GM12878 (cell line): ENCODE measurements around the gene DNAAF2. TPM values are rescaled to one million over a fixed set of nuclear protein-coding genes. Genes with fewer than 3 reads are reported as not detected.

Experiments
- ATF7 ChIP-seq: fragments of 450-650 bp; IDR thresholded peaks from 2 replicates; pipeline ENCODE4 v1.6.1; 2016; ENCODE audit warnings: low read depth, mild to moderate bottlenecking
- CREB1 ChIP-seq: IDR thresholded peaks from 2 replicates; pipeline ENCODE4 v1.6.1; 2012; ENCODE audit warnings: low read depth, mild to moderate bottlenecking, inconsistent platforms
- FOS ChIP-seq: IDR thresholded peaks from 3 replicates; pipeline ENCODE4 v1.6.1; 2011; ENCODE audit warnings: borderline replicate concordance; ENCODE audit not compliant: insufficient read length; ENCODE audit errors: extremely low read depth
- FOXK2 ChIP-seq: fragments of 450-650 bp; IDR thresholded peaks from 2 replicates; pipeline ENCODE4 v1.6.1; 2017; ENCODE audit warnings: mild to moderate bottlenecking, moderate library complexity
- IRF5 ChIP-seq: fragments of 450-650 bp; IDR thresholded peaks from 2 replicates; pipeline ENCODE4 v1.6.1; 2017; ENCODE audit warnings: borderline replicate concordance
- RB1 ChIP-seq: fragments of 450-650 bp; formaldehyde crosslinking; IDR thresholded peaks from 2 replicates; pipeline ENCODE4 v1.6.1; 2017; ENCODE audit warnings: mild to moderate bottlenecking, borderline replicate concordance
- TARDBP ChIP-seq: IDR thresholded peaks from 2 replicates; pipeline ENCODE4 v1.6.1; 2016; ENCODE audit warnings: borderline replicate concordance
- USF1 ChIP-seq: IDR thresholded peaks from 2 replicates; pipeline ENCODE4 v1.6.1; 2011; ENCODE audit warnings: borderline replicate concordance, low read depth, mild to moderate bottlenecking, moderate library complexity, mixed read lengths, low read length; ENCODE audit not compliant: insufficient read depth; ENCODE audit errors: extremely low read length
- polyA plus RNA-seq, 11 experiments: library from polyadenylated mRNA; depleted of rRNA in 4 of 11; unstranded in 6 of 11; stranded (reverse) in 5 of 11; fragments of >200 nt; fragmentation: Nextera tagmentation in 4 of 11; fragmentation: Illumina TruSeq in 1 of 11; extraction: Ambion mirVana in 4 of 11; extraction: Trizol in 1 of 11; gene quantifications; 1 replicate in 1 of 11; 2 replicates in 10 of 11; pipeline versions ENCODE4 v1.2.1 to v1.2.3, GENCODE V29; 2011 to 2016; ENCODE audit warnings: inconsistent platforms in 2 of 11, missing spikeins in 2 of 11, low read depth in 1 of 11
- total RNA-seq, 4 experiments: library from RNA; depleted of rRNA in 3 of 4; stranded (reverse); fragments of >200 nt in 3 of 4; fragmentation: Illumina TruSeq in 1 of 4; extraction: Trizol in 1 of 4; gene quantifications; 2 replicates each; pipeline versions ENCODE4 v1.2.1 to v1.2.3, GENCODE V29; 2013 to 2021

DNAAF2 gene
- total and polyA plus RNA-seq, 10 of the 15 experiments (the other 5 are each of a cell fraction or from before 2014, with no cell fraction given), result 5.7 to 24.7 (median 10.8) TPM

- TF ChIP-seq USF1, result peak; percentile 77
- peak; percentile 35; the same call in 1 of the 2 replicates for TF ChIP-seq ATF7
- TF ChIP-seq RB1, result peak; percentile 42
- no peak for TF ChIP-seq FOXK2
- TF ChIP-seq CREB1, result peak; percentile 71; the same call in 1 of the 2 replicates
- peak; percentile 57 for TF ChIP-seq FOS
- TF ChIP-seq IRF5, result peak; percentile 73; the same call in 1 of the 2 replicates
- TF ChIP-seq TARDBP, result peak; percentile 68; the same call in 1 of the 2 replicates
These were observed 14.6 kb downstream of the DNAAF2 start, which contains the start of the genes MGAT2 and RPL36AL (continued) for GRCh38 chr14:49620182-49621113.
